Measurements from ENCODE around the gene XRCC3.

DNA sequence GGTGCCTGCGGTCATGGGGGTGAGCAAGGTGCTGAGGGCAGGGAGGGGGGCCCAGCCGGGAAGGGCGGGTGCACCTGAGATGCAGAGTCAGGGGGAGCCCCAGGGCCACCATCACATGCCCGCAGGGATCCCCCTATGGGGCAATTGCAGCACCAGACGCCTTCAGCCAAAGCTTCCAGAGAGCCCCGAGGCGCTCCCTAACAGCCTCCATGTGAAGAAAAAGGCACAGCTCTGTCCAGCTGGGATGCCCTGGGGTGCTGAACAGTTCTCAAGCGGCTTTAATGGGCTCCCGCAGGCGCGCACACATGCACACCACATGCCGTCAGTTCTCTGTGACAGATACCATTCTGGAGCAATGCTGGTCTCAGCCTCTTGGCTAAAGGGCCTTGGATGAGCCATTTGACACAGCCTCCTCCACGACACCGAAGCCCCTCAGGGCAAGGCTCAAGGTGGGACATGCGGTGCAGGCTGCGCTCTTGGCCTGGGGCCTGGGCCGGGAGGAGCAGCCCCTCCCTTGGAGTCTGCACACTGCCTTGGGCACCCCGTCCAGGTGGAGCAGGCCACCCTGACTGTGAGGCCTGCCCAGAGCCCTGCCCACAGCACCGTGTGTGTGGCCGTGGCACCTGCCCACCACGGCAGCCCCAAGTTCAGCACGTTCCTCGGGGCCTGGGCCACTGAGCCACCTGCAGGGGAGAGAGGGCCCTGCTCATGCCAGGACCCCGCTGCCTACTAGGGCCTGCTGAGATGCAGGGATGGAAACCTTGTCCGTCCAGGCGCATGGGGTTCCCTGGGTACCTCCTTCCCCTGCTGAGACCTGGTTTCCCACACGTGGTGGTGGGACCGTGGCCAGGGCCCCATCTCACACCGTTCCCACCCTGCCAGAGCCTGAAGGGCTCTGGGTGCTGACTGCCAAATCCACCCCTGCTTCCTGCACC is 7.7 kb downstream of the XRCC3 start:
- TF ChIP-seq POLR2AphosphoS5 (IDR thresholded peaks at IDR 0.05) (no peak), POLR2A (IDR thresholded peaks at IDR 0.05) (no peak)
- TF ChIP-seq, protein P1, sequence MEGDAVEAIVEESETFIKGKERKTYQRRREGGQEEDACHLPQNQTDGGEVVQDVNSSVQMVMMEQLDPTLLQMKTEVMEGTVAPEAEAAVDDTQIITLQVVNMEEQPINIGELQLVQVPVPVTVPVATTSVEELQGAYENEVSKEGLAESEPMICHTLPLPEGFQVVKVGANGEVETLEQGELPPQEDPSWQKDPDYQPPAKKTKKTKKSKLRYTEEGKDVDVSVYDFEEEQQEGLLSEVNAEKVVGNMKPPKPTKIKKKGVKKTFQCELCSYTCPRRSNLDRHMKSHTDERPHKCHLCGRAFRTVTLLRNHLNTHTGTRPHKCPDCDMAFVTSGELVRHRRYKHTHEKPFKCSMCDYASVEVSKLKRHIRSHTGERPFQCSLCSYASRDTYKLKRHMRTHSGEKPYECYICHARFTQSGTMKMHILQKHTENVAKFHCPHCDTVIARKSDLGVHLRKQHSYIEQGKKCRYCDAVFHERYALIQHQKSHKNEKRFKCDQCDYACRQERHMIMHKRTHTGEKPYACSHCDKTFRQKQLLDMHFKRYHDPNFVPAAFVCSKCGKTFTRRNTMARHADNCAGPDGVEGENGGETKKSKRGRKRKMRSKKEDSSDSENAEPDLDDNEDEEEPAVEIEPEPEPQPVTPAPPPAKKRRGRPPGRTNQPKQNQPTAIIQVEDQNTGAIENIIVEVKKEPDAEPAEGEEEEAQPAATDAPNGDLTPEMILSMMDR (IDR thresholded peaks at IDR 0.05) = no peak

All from transverse colon (tissue), 4 donors.